ENCODE data around the gene SEMA5A. TPM values are rescaled to one million over a fixed set of nuclear protein-coding genes. Genes with fewer than 3 reads are reported as not detected.

Gene SEMA5A
- total and polyA plus RNA-seq, 2 of the 8 experiments (the other 6 are each of a cell fraction or from before 2014, with no cell fraction given), result 5.3 to 8.9 TPM

DNA sequence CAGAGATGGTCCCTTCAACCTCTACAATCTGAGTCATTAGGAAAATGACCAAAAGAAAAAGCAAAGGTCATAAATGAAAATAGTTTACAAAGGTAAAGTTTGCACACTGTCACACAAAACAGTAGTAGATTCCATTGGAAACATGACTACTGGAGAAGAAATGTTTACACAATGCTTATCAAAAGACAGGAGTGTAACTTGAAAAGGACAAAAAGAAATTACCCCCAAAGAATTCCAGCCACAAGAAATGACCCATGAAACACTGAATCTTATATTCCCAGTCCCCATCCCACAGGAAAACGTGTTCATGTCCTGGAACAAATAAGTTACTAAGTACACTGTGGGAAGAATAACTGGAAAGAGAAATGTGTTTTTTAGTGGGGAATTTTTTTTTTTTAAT lies 385.1 kb downstream of the SEMA5A start:
- POLR2A ChIA-PET (ENCODE audit: partially characterized antibody), result no interaction called here
- no peak overlapping the region for H2AFZ ChIP-seq (ENCODE audit: low read length)
- no peak overlapping the region for H4K8ac ChIP-seq (ENCODE audit: extremely low read depth, insufficient read depth, low read length)
- H3K18ac ChIP-seq (ENCODE audit: extremely low read depth, low read length), result no peak overlapping the region
- no peak overlapping the region for H2BK5ac ChIP-seq (ENCODE audit: low read depth, low read length)
- no peak overlapping the region for H2BK15ac ChIP-seq (ENCODE audit: low read length)
- no peak overlapping the region for H3K56ac ChIP-seq (replicated peaks; ENCODE audit: insufficient read length, low read depth, low read length)
- no peak for DNase-seq (ENCODE audit: low read depth in 1 of 2, low spot score in 2 of 2)
- TF ChIP-seq EZH2 (IDR thresholded peaks at IDR 0.05; ENCODE audit: low read depth, low read length, severe bottlenecking) (no peak), BCL11A (IDR thresholded peaks at IDR 0.05; ENCODE audit: low read depth in 2 of 2, low read length in 2 of 2) (no peak), HDAC6 (IDR thresholded peaks at IDR 0.05; ENCODE audit: low read depth, low read length) (no peak), RBBP5 (IDR thresholded peaks at IDR 0.05; ENCODE audit: borderline replicate concordance, low read depth, low read length) (no peak), SP2 (IDR thresholded peaks at IDR 0.05; ENCODE audit: low read length) (no peak), CBX5 (IDR thresholded peaks at IDR 0.05; ENCODE audit: low read depth, low read length) (no peak), SRF (IDR thresholded peaks at IDR 0.05; ENCODE audit: low read depth, low read length) (no peak), CEBPB (IDR thresholded peaks at IDR 0.05; ENCODE audit: low read depth, low read length) (no peak), YY1 (IDR thresholded peaks at IDR 0.05; ENCODE audit: low read depth, low read length) (no peak), TCF12 (IDR thresholded peaks at IDR 0.05; ENCODE audit: low read depth, low read length) (no peak), RAD21 (IDR thresholded peaks at IDR 0.05 in 1 of 2, conservative IDR thresholded peaks at IDR 0.05 in 1 of 2; ENCODE audit: low read depth in 2 of 2, low read length in 2 of 2) (no peak), GTF2F1 (IDR thresholded peaks at IDR 0.05; ENCODE audit: borderline replicate concordance, low read depth, low read length) (no peak), RXRA (IDR thresholded peaks at IDR 0.05; ENCODE audit: insufficient read depth, low read depth, low read length) (no peak), FOSL1 (IDR thresholded peaks at IDR 0.05; ENCODE audit: insufficient read depth, low read depth, low read length) (no peak), CHD2 (IDR thresholded peaks at IDR 0.05; ENCODE audit: low read length) (no peak), NANOG (IDR thresholded peaks at IDR 0.05; ENCODE audit: insufficient read depth, low read depth, low read length, poor library complexity, severe bottlenecking) (no peak)
- H3K4me1 ChIP-seq (replicated peaks in 1 of 4; ENCODE audit: control insufficient read depth in 3 of 4, insufficient read depth in 4 of 4, low read length in 3 of 4), result no peaks in the 10 kb centered on the region
- H3K79me1 ChIP-seq (ENCODE audit: low read depth, low read length), result no peaks in the 10 kb centered on the region
- H4K5ac ChIP-seq (ENCODE audit: insufficient read length, low read depth, low read length), result no peak overlapping the region
- H4K20me1 ChIP-seq (replicated peaks in 1 of 2; ENCODE audit: control insufficient read depth in 1 of 2, insufficient read depth in 2 of 2, low read length in 2 of 2), result no peaks in the 10 kb centered on the region
- H3K4me2 ChIP-seq (ENCODE audit: insufficient read depth in 1 of 2, low read depth in 2 of 2, low read length in 2 of 2), result no peak overlapping the region
- no peaks in the 10 kb centered on the region for H3K27me3 ChIP-seq (replicated peaks in 1 of 4; ENCODE audit: control insufficient read depth in 3 of 4, extremely low read depth in 1 of 4, insufficient read depth in 3 of 4, low read length in 3 of 4)
- no peak overlapping the region for H3K14ac ChIP-seq (ENCODE audit: insufficient read length)
- H3K79me2 ChIP-seq (ENCODE audit: control insufficient read depth in 1 of 2, insufficient read depth in 2 of 2, low read length in 2 of 2), result no peaks in the 10 kb centered on the region
- 89% methylated on average over 1 of the region's 1 CpG; no CpG with 5 or more reads in 1 of the 2 experiments for WGBS, 2 experiments (ENCODE audit: extremely low coverage in 1 of 2, insufficient coverage in 1 of 2, insufficient read length in 1 of 2, insufficient replicate concordance in 2 of 2, low coverage in 1 of 2, low lambda C conversion rate in 2 of 2, missing lambda C conversion rate in 1 of 2)
- no peak overlapping the region for H2BK20ac ChIP-seq (ENCODE audit: low read length)
- no peak overlapping the region for H2BK120ac ChIP-seq (replicated peaks; ENCODE audit: low read depth, low read length)
- CTCF ChIA-PET (ENCODE audit: partially characterized antibody), result no interaction called here
- no peak overlapping the region for H3K27ac ChIP-seq (ENCODE audit: low read depth, low read length)
- no peak for FAIRE-seq
- no peaks in the 10 kb centered on the region; a peak in 1 of 8 replicates for H3K36me3 ChIP-seq (ENCODE audit: control insufficient read depth in 2 of 4, insufficient read depth in 4 of 4, low read length in 3 of 4)
- H2BK12ac ChIP-seq (ENCODE audit: low read depth, low read length), result no peak overlapping the region
- H3K9ac ChIP-seq (replicated peaks in 1 of 4; ENCODE audit: extremely low read depth in 1 of 4, low read depth in 3 of 4, low read length in 3 of 4), result no peak overlapping the region
- no peaks in the 10 kb centered on the region for H3K23me2 ChIP-seq (ENCODE audit: low read depth, low read length)
- H3K23ac ChIP-seq (ENCODE audit: insufficient read length), result no peak overlapping the region
- no peak overlapping the region for H3K4ac ChIP-seq (replicated peaks; ENCODE audit: insufficient read length, low read depth, low read length)
- no peak overlapping the region for H2AK5ac ChIP-seq (ENCODE audit: low read depth, low read length)
- no peak overlapping the region for H3K4me3 ChIP-seq (ENCODE audit: extremely low read depth in 1 of 4, insufficient read depth in 2 of 4, low read depth in 3 of 4, low read length in 4 of 4)
- H4K91ac ChIP-seq (replicated peaks; ENCODE audit: insufficient read length, low read length), result no peak overlapping the region
- H3K9me3 ChIP-seq (ENCODE audit: insufficient read depth in 2 of 2, low read depth in 1 of 2, low read length in 1 of 2), result no peaks in the 10 kb centered on the region

Data from H1 (cell line).